Endothelial cell of umbilical vein (primary cell): ENCODE data around the gene FGD5.

ENCODE experiments used
- CTCF ChIP-seq, 2 donors: IDR thresholded peaks; 1 replicate in 1 of 2; 2 replicates in 1 of 2; pipeline ENCODE4 v1.5.1; 2011; ENCODE audit warnings: low read length in 2 of 2, mild to moderate bottlenecking in 2 of 2, moderate library complexity in 2 of 2, control low read depth in 1 of 2, inconsistent platforms in 1 of 2, low read depth in 1 of 2; ENCODE audit not compliant: insufficient read depth in 1 of 2; ENCODE audit errors: extremely low read depth in 1 of 2
- EZH2 ChIP-seq: IDR thresholded peaks from 2 replicates; pipeline ENCODE4 v1.6.1; 2012; ENCODE audit warnings: borderline replicate concordance, low read depth, mild to moderate bottlenecking, moderate library complexity, low read length, inconsistent platforms; ENCODE audit not compliant: severe bottlenecking
- FOS ChIP-seq: IDR thresholded peaks from 2 replicates; pipeline ENCODE4 v1.6.1; 2011; ENCODE audit warnings: mild to moderate bottlenecking, low read length, moderate library complexity, borderline replicate concordance; ENCODE audit not compliant: insufficient read depth
- JUN ChIP-seq: IDR thresholded peaks from 2 replicates; pipeline ENCODE4 v1.6.1; 2011; ENCODE audit warnings: borderline replicate concordance, low read depth; ENCODE audit not compliant: insufficient read length, insufficient read depth
- MYC ChIP-seq: IDR thresholded peaks from one replicate; pipeline ENCODE4 v1.6.1; 2011; ENCODE audit warnings: mild to moderate bottlenecking, low read depth, low read length
- POLR2A ChIP-seq: IDR thresholded peaks from 2 replicates; pipeline ENCODE4 v1.6.1; 2012; ENCODE audit warnings: low read depth, mild to moderate bottlenecking, control low read depth, low read length
- POLR2AphosphoS5 ChIP-seq: IDR thresholded peaks from 2 replicates; pipeline ENCODE4 v1.6.1; 2012; ENCODE audit warnings: low read depth, mild to moderate bottlenecking, control low read depth, low read length, moderate library complexity; ENCODE audit not compliant: insufficient read depth
- TF ChIP-seq, protein P1 (sequence below): IDR thresholded peaks from 2 replicates; pipeline ENCODE4 v1.6.1; 2011; ENCODE audit not compliant: insufficient read depth, insufficient read length

DNA sequence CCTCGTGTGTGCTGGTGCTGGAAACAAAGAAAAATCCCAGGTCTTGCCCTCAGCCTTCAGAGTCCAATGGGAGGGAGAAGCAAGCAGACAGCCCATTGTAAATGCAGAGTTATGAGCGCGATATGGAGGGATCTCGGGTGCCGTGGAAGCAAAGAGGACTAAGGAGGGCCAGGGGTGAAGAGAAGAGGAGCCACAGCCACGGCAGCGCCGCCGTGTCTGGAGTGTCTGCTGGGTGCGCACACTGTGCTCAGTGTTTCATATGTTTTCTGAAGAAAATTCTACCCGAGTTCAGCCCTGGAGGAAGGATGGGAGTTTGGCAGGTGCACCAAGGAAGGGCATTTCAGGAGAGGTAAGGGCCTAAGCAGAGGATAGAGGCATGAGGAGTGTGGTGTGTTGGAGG is 92.9 kb downstream of the FGD5 start:
- TF ChIP-seq POLR2AphosphoS5: no peak
- no peak for TF ChIP-seq CTCF (IDR thresholded peaks at IDR 0.05; ENCODE audit: extremely low read depth in 1 of 2, insufficient read depth in 1 of 2, low read depth in 1 of 2, low read length in 2 of 2)
- TF ChIP-seq, protein P1, sequence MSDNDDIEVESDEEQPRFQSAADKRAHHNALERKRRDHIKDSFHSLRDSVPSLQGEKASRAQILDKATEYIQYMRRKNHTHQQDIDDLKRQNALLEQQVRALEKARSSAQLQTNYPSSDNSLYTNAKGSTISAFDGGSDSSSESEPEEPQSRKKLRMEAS: no peak
- no peak for TF ChIP-seq POLR2A
- no peak for TF ChIP-seq EZH2
- no peak for TF ChIP-seq FOS
- TF ChIP-seq MYC: no peak
- no peak for TF ChIP-seq JUN
